Right renal pelvis (tissue), 4 donors: ENCODE measurements around the gene RNLS. TPM values are rescaled to one million over a fixed set of nuclear protein-coding genes. Genes with fewer than 3 reads are reported as not detected.
"Not testable (repeated sequence)": the region's sequence is repeated elsewhere in the genome, so short reads cannot be mapped to it uniquely, and the experiment has no call there.

ENCODE experiments used
- DNase-seq, 4 donors: peaks; one replicate each; pipeline ENCODE4 v3.0.0-alpha.2; 2013; ENCODE audit warnings: low read depth in 4 of 4, low spot score in 3 of 4, missing footprints in 1 of 4
- polyA plus RNA-seq, 4 donors: library from polyadenylated mRNA; unstranded; fragments of 120-200 nt; gene quantifications; one replicate each; pipeline ENCODE4 v1.2.1, GENCODE V29; 2013; ENCODE audit not compliant: insufficient read length in 4 of 4

Gene RNLS
- polyA plus RNA-seq, 4 donors, result 16.7 to 18.8 (median 17.8) TPM

- DNase-seq, result no peak
These were observed 220.9 kb downstream of the RNLS start for GRCh38 chr10:88361995-88362807.

- no peak for DNase-seq
These were observed 221.6 kb downstream of the RNLS start for GRCh38 chr10:88361494-88361893.

DNA sequence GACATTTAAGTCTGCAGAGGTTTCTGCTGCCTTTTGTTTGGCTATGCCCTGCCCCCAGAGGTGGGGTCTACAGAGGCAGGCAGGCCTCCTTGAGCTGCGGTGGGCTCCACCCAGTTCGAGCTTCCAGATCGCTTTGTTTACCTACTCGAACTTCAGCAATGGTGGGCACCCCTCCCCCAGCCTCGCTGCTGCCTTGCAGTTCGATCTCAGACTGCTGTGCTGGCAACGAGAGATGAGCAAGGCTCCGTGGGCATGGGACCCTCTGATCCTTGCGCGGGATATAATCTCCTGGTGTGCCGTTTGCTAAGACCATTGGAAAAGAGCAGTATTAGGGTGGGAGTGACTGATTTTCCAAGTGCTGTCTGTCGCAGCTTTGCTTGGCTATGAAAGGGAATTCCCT lies 227.4 kb downstream of the RNLS start:
- DNase-seq, result not testable (repeated sequence)

GRCh38 chr10:88347597-88348304 lies 235.4 kb downstream of the RNLS start:
- no peak for DNase-seq

GRCh38 chr10:88347022-88347421 lies 236.1 kb downstream of the RNLS start:
- DNase-seq, result no peak

DNA sequence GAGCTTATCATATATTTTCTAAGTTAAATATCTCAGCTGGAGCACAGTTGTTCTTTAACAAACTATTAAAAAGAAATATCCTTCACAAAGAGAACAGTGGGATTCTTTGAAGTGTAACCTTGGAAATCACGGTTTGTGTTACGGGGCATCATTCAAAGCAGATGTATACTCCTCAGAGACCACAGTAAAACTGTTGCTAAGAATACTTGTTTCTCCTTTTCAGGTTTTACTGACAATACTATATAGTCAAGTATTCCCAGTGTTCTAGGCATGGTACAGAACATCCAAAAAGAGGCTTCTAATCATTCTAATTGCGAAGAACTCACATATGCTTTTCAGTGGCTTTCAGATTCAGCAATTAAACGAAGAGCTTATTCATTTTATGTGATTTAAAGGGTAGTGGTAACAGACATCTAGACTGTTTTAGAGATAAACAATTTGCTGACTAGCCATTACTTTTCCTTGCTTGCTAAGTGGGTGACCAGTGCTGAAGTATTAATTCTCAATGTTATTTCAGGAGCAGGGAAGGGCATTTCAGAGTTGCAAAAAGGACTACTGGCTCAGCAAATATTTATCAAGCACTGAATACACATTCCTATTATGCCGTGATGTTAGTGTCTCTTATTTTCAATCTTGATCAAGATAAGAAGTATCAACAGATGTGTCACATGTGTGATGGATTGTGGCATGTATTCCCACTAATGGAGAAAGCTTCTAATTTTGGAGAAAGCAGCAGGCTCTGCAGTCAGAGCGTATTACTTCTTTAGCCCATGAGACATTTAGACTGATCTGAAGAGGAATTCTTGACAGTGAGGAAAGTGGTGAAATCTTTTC lies 236.8 kb downstream of the RNLS start:
- no peak for DNase-seq

DNA sequence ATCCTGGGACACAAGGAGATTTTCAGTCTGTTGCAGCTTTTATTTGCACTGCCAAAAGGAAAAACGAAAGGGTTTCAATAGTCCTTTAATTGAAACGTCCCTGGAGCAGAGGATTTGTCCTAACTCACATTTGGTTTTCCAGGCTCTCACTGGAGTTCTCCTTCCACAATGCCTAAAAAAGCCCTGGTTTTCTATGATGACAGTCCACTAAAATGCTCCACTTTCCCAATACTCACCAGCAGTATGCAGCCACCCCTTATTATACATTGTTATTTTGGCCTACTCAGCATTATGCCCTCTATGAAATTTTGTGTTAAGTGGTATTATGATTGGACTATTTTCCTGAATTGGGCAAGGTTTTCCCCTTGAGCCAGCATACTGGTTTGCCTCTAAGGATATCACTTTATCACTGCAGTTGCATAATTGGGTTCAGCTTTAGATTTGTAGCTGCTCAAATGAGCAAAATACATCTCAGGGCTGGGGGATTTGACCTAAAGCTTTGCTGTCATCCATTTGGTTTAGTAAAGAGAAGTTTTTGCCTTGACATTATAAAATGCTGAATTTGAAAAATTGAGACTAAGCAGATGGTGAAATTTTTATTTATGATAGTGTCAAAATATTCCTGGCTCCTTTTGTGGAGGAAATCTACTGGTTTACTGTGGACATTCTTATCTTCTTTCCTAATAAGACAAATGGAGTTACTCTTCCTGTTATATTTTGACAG lies 239.2 kb downstream of the RNLS start:
- no peak for DNase-seq

GRCh38 chr10:88342733-88343310 lies 240.3 kb downstream of the RNLS start:
- DNase-seq, result no peak

- DNase-seq, result no peak
These were observed 246.0 kb downstream of the RNLS start for GRCh38 chr10:88337134-88337533.

- DNase-seq, result no peak
These were observed 246.8 kb downstream of the RNLS start for GRCh38 chr10:88336334-88336733.

GRCh38 chr10:88333248-88333630 lies 249.9 kb downstream of the RNLS start:
- DNase-seq, result no peak

GRCh38 chr10:88332503-88333247 lies 250.4 kb downstream of the RNLS start:
- DNase-seq, result no peak

DNA sequence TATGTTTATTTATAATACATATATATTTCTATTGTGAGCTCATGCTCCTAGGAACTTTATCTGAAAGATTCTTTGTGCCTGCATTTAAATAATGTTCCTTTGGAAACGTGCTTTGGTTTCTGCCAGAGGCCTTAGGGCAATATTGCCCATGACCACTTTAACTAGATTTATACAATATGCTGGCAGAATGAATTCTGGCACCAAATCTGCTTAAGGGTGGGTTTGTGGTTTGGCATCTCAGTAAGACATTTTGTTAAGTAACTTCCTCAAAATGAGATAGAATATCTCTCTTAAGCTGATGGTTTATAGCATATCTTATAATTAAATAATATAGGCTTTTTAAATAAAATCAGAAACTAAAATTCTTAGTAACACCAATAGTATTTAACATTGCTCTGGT lies 252.9 kb downstream of the RNLS start:
- no peak for DNase-seq

DNA sequence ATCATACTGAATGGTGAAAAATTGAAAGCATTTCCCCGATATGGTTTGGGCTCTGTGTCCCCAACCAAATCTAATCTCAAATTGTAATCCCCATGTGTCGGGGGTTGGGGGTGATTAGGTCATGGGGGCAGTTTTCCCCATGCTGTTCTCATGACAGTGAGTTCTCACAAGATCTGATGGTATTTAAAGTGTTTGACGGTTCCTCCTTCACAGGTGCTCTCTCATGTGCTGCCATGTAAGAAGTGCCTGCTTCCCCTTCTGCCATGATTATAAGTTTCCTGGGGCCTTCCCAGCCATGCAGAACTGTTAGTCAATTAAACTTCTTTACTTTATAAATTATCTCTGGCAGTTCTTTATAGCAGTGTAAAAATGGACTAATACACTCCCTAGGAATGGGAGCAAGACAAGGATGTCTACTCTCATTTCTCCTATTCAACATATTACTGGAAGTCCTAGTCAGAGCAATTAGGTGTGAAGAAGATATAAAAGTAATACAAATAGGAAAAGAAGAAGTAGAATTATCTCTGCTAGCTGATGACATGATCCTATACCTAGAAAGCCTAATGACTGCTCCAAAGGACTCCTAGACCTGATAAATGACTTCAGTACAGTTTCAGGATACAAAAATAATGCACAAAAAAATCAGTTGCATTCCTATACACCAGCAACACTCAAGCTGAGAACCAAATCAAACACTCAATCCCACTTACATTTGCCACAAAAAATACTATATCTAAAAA lies 260.6 kb downstream of the RNLS start:
- DNase-seq, result no peak

DNA sequence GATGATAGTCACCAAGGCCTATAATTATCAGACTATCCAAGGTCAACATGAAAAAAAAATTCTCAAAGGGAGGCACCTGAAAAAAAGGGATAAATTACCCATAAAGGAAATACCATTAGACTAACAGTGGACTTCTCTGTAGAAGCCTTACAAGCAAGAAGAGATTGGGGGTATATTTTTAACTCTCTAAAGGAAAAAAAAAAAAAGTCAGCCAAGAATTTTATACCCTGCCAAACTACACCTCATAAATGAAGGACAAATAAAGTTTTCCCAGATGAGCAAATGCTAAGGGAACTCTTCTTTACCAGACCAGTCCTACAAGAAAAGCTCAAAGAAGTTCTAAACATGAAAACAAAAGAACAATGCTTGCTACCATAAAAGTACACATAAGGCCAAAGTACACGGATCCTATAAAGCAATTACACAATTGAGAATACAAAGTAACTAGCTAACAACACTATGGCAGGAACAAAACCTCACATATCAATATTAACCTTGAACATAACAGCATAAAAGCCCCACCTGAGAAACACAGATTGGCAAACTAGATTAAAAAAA lies 263.1 kb downstream of the RNLS start:
- no peak for DNase-seq

DNA sequence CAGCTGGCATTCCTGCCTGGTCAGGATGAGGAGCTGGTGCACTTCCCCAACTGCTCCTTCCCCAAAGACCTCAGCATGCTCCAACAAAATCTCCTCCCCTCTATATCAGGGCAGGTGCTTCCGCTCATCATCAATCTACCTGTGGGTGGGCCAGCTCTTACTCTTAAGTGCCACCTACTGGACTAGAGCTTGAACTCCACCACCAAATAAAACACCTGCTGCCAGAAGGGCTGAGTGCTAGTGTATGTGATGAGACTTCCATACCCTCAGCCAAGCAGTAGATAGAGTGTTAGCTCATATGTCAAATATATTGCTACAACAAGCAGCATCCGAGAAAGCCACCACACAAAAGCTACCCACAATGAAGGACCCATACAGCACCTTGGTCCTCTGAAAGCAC lies 264.3 kb downstream of the RNLS start:
- no peak for DNase-seq

- DNase-seq, result no peak
These were observed 266.0 kb downstream of the RNLS start for GRCh38 chr10:88317099-88317498.

DNA sequence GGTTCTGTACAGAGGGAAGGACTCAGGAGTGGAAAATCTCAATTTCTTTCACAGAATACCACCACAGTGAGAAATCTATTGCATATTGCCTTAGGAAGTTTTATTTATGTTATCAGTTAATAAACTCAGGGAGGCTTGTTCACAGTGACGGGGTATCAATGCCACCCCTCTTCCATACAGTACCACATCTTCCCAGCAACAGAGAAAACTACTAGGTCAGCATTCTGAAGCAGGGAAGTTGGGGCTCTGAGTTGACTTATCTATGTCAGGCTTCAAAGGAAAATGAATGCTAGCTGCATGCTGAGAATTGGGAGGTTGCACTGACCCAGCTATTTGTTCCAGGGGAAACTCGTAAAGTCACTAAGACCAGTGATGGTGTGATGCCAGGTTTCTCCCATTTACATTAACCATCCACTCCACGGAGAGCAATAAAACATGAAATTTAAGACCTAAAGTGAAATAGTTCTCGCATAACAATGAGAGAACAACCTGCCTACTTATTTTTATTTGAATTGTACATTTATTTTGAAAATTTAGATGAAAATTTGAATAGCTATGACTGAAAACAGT lies 266.7 kb downstream of the RNLS start:
- DNase-seq, result no peak
